ENCODE results near the gene MTUS2. TPM values are rescaled to one million over a fixed set of nuclear protein-coding genes. Genes with fewer than 3 reads are reported as not detected.

The MTUS2 gene
- total RNA-seq, 1 donor = 0.36 TPM

DNA sequence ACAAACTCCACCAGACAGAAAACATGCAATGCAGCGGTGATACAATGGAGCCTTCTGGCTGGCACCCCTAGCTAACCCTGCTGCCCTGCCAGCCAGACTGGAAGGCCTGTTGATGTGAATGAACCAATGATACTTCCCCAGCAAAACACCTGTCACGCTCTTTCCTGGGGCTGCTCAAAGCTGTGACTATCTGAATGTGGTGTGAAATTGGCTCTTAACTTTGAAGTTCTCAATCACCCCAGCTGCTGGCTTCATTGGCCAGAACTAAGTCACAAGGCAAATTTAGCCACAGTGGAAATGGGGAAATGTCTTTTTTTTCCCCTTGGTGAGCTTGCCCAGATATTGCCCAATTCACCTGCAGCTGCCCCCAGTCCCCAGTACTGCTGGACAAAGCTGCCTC lies 628.0 kb downstream of the MTUS2 start:
- no peak overlapping the region for H3K27ac ChIP-seq (ENCODE audit: low read depth, low read length)
- DNase-seq (ENCODE audit: insufficient read length, low spot score, missing footprints) = no peak
- no peaks in the 10 kb centered on the region for H3K36me3 ChIP-seq (ENCODE audit: insufficient read depth, low read length)
- no peaks in the 10 kb centered on the region for H4K20me1 ChIP-seq (ENCODE audit: insufficient read depth, low read length)
- TF ChIP-seq CTCF (IDR thresholded peaks at IDR 0.05; ENCODE audit: extremely low read depth, low read depth, low read length) = no peak
- H3K4me2 ChIP-seq (ENCODE audit: insufficient read depth, low read length) = no peak overlapping the region
- no peaks in the 10 kb centered on the region for H3K79me2 ChIP-seq (ENCODE audit: insufficient read depth, low read length)
- no peak overlapping the region for H2AFZ ChIP-seq (ENCODE audit: low read length)
- no peaks in the 10 kb centered on the region for H3K9me3 ChIP-seq (ENCODE audit: low read depth, low read length)
- peaks cover 1% of the 10 kb centered on the region for H3K4me1 ChIP-seq (ENCODE audit: insufficient read depth, low read length)
- peaks cover 52% of the 10 kb centered on the region for H3K27me3 ChIP-seq (ENCODE audit: insufficient read depth, low read length)
- H3K4me3 ChIP-seq (ENCODE audit: insufficient read depth, low read length) = no peak overlapping the region

- H3K4me2 ChIP-seq (ENCODE audit: insufficient read depth, low read length) = no peak overlapping the region
- H3K4me3 ChIP-seq (ENCODE audit: insufficient read depth, low read length) = no peak overlapping the region
- no peak for DNase-seq (ENCODE audit: insufficient read length, low spot score, missing footprints)
- TF ChIP-seq CTCF (IDR thresholded peaks at IDR 0.05; ENCODE audit: extremely low read depth, low read depth, low read length) = no peak
- no peaks in the 10 kb centered on the region for H3K9me3 ChIP-seq (ENCODE audit: low read depth, low read length)
- no peaks in the 10 kb centered on the region for H3K36me3 ChIP-seq (ENCODE audit: insufficient read depth, low read length)
- H3K79me2 ChIP-seq (ENCODE audit: insufficient read depth, low read length) = no peaks in the 10 kb centered on the region
- H2AFZ ChIP-seq (ENCODE audit: low read length) = no peak overlapping the region
- no peaks in the 10 kb centered on the region for H4K20me1 ChIP-seq (ENCODE audit: insufficient read depth, low read length)
- H3K27me3 ChIP-seq (ENCODE audit: insufficient read depth, low read length) = peaks cover 61% of the 10 kb centered on the region
- peaks cover 6% of the 10 kb centered on the region for H3K4me1 ChIP-seq (ENCODE audit: insufficient read depth, low read length)
- H3K27ac ChIP-seq (ENCODE audit: low read depth, low read length) = no peak overlapping the region
These were observed 629.6 kb downstream of the MTUS2 start for GRCh38 chr13:29449726-29450125.

GRCh38 chr13:29451976-29452375 lies 631.8 kb downstream of the MTUS2 start:
- Histone ChIP-seq H3K27ac (ENCODE audit: low read depth, low read length) (no peak overlapping the region), H3K27me3 (ENCODE audit: insufficient read depth, low read length) (peaks cover 45% of the 10 kb centered on the region), H3K4me2 (ENCODE audit: insufficient read depth, low read length) (no peak overlapping the region), H3K4me1 (ENCODE audit: insufficient read depth, low read length) (peaks cover 6% of the 10 kb centered on the region), H3K4me3 (ENCODE audit: insufficient read depth, low read length) (no peak overlapping the region), H3K36me3 (ENCODE audit: insufficient read depth, low read length) (no peaks in the 10 kb centered on the region), H3K9me3 (ENCODE audit: low read depth, low read length) (no peaks in the 10 kb centered on the region), H2AFZ (ENCODE audit: low read length) (no peak overlapping the region), H3K79me2 (ENCODE audit: insufficient read depth, low read length) (no peaks in the 10 kb centered on the region), H4K20me1 (ENCODE audit: insufficient read depth, low read length) (no peaks in the 10 kb centered on the region)
- DNase-seq (ENCODE audit: insufficient read length, low spot score, missing footprints) = no peak
- TF ChIP-seq CTCF (IDR thresholded peaks at IDR 0.05; ENCODE audit: extremely low read depth, low read depth, low read length) = no peak

GRCh38 chr13:29452773-29453616 lies 632.9 kb downstream of the MTUS2 start:
- Histone ChIP-seq H3K4me1 (ENCODE audit: insufficient read depth, low read length) (peaks cover 16% of the 10 kb centered on the region), H3K79me2 (ENCODE audit: insufficient read depth, low read length) (no peaks in the 10 kb centered on the region), H3K27me3 (ENCODE audit: insufficient read depth, low read length) (peaks cover 36% of the 10 kb centered on the region), H3K4me3 (ENCODE audit: insufficient read depth, low read length) (no peak overlapping the region), H2AFZ (ENCODE audit: low read length) (no peak overlapping the region), H3K9me3 (ENCODE audit: low read depth, low read length) (no peaks in the 10 kb centered on the region), H4K20me1 (ENCODE audit: insufficient read depth, low read length) (no peaks in the 10 kb centered on the region), H3K4me2 (ENCODE audit: insufficient read depth, low read length) (no peak overlapping the region), H3K36me3 (ENCODE audit: insufficient read depth, low read length) (no peaks in the 10 kb centered on the region), H3K27ac (ENCODE audit: low read depth, low read length) (no peak overlapping the region)
- no peak for DNase-seq (ENCODE audit: insufficient read length, low spot score, missing footprints)
- TF ChIP-seq CTCF (IDR thresholded peaks at IDR 0.05; ENCODE audit: extremely low read depth, low read depth, low read length) = no peak

Measured in osteoblast (primary cell).